Activated CD4-positive, alpha-beta memory T cell treated with anti-CD3 and anti-CD28 coated beads for 36 hours (primary cell): ENCODE measurements around the gene IRX1. TPM values are rescaled to one million over a fixed set of nuclear protein-coding genes. Genes with fewer than 3 reads are reported as not detected.

Source experiments
- CTCF ChIA-PET: fragments of 350-600 bp; sonication (Branson Sonifier 250); formaldehyde crosslinking; loops from one replicate; lab custom pipeline; 2021; ENCODE audit warnings: antibody characterized with exemption, inconsistent platforms; lab: Charles Lee
- POLR2A ChIA-PET: fragments of 350-600 bp; sonication (Branson Sonifier 250); formaldehyde crosslinking; loops from one replicate; lab custom pipeline; 2021; ENCODE audit warnings: antibody characterized with exemption; lab: Charles Lee
- DNase-seq: peaks from one replicate; pipeline ENCODE4 v3.0.0-alpha.2; 2020
- H3K27ac Mint-ChIP-seq: one replicate; pipeline ENCODE4 v1.8.0; 2021; ENCODE audit warnings: mixed read lengths
- H3K27me3 Mint-ChIP-seq: one replicate; pipeline ENCODE4 v1.8.0; 2021; ENCODE audit warnings: mixed read lengths
- H3K36me3 Mint-ChIP-seq: one replicate; pipeline ENCODE4 v1.8.0; 2021; ENCODE audit warnings: mixed read lengths
- H3K4me1 Mint-ChIP-seq: one replicate; pipeline ENCODE4 v1.8.0; 2021; ENCODE audit warnings: low read depth, mixed read lengths
- H3K4me3 Mint-ChIP-seq: one replicate; pipeline ENCODE4 v1.8.0; 2021; ENCODE audit warnings: mild to moderate bottlenecking, mixed read lengths
- H3K9me3 Mint-ChIP-seq: one replicate; pipeline ENCODE4 v1.8.0; 2021; ENCODE audit warnings: mixed read lengths
- intact Hi-C: fragments of 100-400 bp; cut with micrococcal nuclease; formaldehyde crosslinking; loops from one replicate; pipeline ENCODE4 v1.15.1; 2023
- total RNA-seq, 2 experiments: library from RNA; stranded (reverse); gene quantifications; one replicate each; pipeline ENCODE4 v1.2.3, GENCODE V29; 2021

The IRX1 gene
- total RNA-seq, 2 experiments from 2014 or later, result not detected

GRCh38 chr5:3604501-3604900 is 8.9 kb downstream of the IRX1 start:
- no peaks in the 10 kb centered on the region for H3K9me3 Mint-ChIP-seq

DNA sequence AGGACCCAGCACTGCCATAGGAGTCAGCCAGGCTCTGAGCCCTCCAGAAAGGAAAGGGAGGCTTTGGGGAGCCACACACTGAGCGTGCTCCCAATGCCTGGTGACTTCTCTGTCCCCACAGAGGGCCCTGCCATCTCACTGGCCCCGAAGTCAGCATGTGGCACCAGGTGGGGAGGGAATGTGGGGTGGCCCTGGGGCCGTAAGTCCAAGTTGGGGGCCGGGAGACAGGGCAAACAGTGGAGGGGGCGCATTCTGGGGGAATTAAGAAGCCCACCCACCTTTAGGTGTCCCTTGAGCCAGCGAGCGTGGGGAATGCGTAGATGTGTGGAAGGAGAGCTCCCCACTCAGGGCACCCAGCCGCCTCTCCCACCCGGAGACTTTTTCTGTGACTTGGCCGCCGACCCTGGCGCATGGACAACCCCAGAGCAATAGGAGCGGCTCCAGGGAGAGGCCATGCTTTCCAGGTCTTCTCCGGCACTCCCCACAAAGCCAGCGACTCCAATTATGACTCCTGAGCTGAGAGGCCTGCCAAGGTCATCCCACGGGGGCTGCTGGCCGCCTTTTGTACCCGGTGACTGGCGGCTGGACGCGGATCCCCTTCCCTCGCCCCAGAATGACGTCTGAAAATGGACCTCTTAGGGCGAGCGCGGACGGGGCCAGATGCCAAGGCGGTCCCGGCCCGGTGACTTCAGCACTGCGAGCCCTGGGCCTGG is 9.8 kb downstream of the IRX1 start:
- no peaks in the 10 kb centered on the region for H3K4me1 Mint-ChIP-seq
- DNase-seq, result no peak
- ChIA-PET CTCF (no interaction called here), POLR2A (no interaction called here)
- H3K9me3 Mint-ChIP-seq, result no peaks in the 10 kb centered on the region
- H3K4me3 Mint-ChIP-seq, result no peak overlapping the region
- H3K27me3 Mint-ChIP-seq, result peaks cover 51% of the 10 kb centered on the region
- intact Hi-C loops, result no loop called here
- no peaks in the 10 kb centered on the region for H3K36me3 Mint-ChIP-seq
- no peak overlapping the region for H3K27ac Mint-ChIP-seq

More at GRCh38 chr5:3604501-3604900, 8.9 kb downstream of the IRX1 start:
- Mint-ChIP-seq H3K27ac (no peak overlapping the region), H3K4me1 (no peaks in the 10 kb centered on the region), H3K36me3 (no peaks in the 10 kb centered on the region), H3K27me3 (peaks cover 51% of the 10 kb centered on the region), H3K4me3 (no peak overlapping the region)
- intact Hi-C loops, result no loop called here
- no peak for DNase-seq
- ChIA-PET CTCF (no interaction called here), POLR2A (no interaction called here)

GRCh38 chr5:3606121-3606831 is 10.6 kb downstream of the IRX1 start:
- Mint-ChIP-seq H3K27me3 (peaks cover 48% of the 10 kb centered on the region), H3K4me1 (no peaks in the 10 kb centered on the region), H3K4me3 (no peak overlapping the region), H3K36me3 (no peaks in the 10 kb centered on the region), H3K9me3 (no peaks in the 10 kb centered on the region), H3K27ac (no peak overlapping the region)
- intact Hi-C loops, result no loop called here
- POLR2A ChIA-PET, result no interaction called here
- CTCF ChIA-PET, result no interaction called here
- DNase-seq, result no peak

- Mint-ChIP-seq H3K36me3 (no peaks in the 10 kb centered on the region), H3K27ac (no peak overlapping the region), H3K27me3 (peaks cover 37% of the 10 kb centered on the region), H3K4me1 (no peaks in the 10 kb centered on the region), H3K4me3 (no peak overlapping the region), H3K9me3 (no peaks in the 10 kb centered on the region)
- intact Hi-C loops, result no loop called here
- no peak for DNase-seq
- CTCF ChIA-PET, result no interaction called here
- POLR2A ChIA-PET, result no interaction called here
These were observed 12.0 kb downstream of the IRX1 start for GRCh38 chr5:3607541-3608181.

DNA sequence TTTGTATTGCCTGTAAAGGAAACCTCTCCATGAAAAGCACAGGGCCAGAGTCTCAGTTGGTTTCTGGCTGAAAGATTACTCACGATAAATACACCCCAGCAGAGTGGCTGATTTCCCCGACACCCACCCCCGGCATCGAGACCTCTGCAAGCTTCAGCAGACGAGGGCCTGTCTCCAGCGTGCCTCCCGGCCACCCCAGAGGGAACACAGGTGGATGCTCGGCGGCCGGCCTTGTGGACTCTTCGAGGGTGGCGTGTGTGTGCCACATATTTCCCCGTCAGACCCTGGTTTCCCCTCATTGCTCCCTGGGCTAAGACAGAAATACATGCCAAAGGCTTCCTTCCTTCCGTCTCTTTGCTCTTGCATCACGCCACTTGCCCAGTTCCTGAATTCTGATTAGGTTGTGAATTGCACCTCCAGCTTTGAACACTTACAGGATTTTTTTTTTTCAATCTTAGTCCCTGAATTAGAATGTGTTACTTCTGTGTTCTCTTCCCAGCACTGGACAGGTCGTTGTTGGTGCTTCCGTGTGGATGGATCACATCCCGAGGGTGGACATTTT is 13.6 kb downstream of the IRX1 start:
- H3K9me3 Mint-ChIP-seq, result no peaks in the 10 kb centered on the region
- DNase-seq, result no peak
- H3K4me3 Mint-ChIP-seq, result no peak overlapping the region
- POLR2A ChIA-PET, result no interaction called here
- CTCF ChIA-PET, result no interaction called here
- no peaks in the 10 kb centered on the region for H3K4me1 Mint-ChIP-seq
- intact Hi-C loops, result no loop called here
- peaks cover 23% of the 10 kb centered on the region for H3K27me3 Mint-ChIP-seq
- no peak overlapping the region for H3K27ac Mint-ChIP-seq
- H3K36me3 Mint-ChIP-seq, result no peaks in the 10 kb centered on the region

DNA sequence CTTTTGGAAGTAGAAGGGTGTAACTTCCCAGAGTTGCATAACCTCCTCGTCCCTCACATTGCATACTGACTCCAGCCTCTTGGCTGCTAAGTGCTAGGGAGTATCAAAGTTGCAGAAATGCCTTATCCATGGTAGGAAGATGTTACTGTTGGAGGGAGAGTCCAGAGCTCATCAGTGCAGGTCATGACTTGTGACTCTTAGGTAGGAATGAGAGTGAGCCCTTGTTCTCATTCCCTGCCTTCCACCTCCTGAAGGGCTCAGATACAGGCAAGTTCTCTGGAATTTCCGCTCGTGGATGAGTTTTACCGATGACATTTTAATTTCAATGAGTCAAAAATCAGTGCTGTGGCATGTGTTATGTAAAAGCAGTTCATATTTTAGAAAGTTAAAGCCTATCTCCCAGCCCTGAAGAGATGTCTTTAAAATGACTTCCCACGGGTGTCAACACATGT is 17.0 kb downstream of the IRX1 start:
- intact Hi-C loops, result no loop called here
- peaks cover 8% of the 10 kb centered on the region for H3K27me3 Mint-ChIP-seq
- H3K4me1 Mint-ChIP-seq, result no peaks in the 10 kb centered on the region
- POLR2A ChIA-PET, result no interaction called here
- no peak overlapping the region for H3K4me3 Mint-ChIP-seq
- no peak overlapping the region for H3K27ac Mint-ChIP-seq
- DNase-seq, result no peak
- H3K36me3 Mint-ChIP-seq, result no peaks in the 10 kb centered on the region
- CTCF ChIA-PET, result no interaction called here
- peaks cover 3% of the 10 kb centered on the region for H3K9me3 Mint-ChIP-seq

- Mint-ChIP-seq H3K4me3 (no peak overlapping the region), H3K9me3 (peaks cover 3% of the 10 kb centered on the region), H3K27ac (no peak overlapping the region), H3K36me3 (no peaks in the 10 kb centered on the region), H3K27me3 (no peaks in the 10 kb centered on the region), H3K4me1 (no peaks in the 10 kb centered on the region)
- intact Hi-C loops, result no loop called here
- POLR2A ChIA-PET, result no interaction called here
- no peak for DNase-seq
- CTCF ChIA-PET, result no interaction called here
These were observed 18.1 kb downstream of the IRX1 start for GRCh38 chr5:3613726-3614125.

- no peaks in the 10 kb centered on the region for H3K4me1 Mint-ChIP-seq
- POLR2A ChIA-PET, result no interaction called here
- DNase-seq, result no peak
- H3K36me3 Mint-ChIP-seq, result no peaks in the 10 kb centered on the region
- H3K27me3 Mint-ChIP-seq, result no peaks in the 10 kb centered on the region
- no peak overlapping the region for H3K4me3 Mint-ChIP-seq
- intact Hi-C loops, result no loop called here
- H3K27ac Mint-ChIP-seq, result no peak overlapping the region
- H3K9me3 Mint-ChIP-seq, result peaks cover 3% of the 10 kb centered on the region
- CTCF ChIA-PET, result no interaction called here
These were observed 19.6 kb downstream of the IRX1 start for GRCh38 chr5:3615217-3615616.

DNA sequence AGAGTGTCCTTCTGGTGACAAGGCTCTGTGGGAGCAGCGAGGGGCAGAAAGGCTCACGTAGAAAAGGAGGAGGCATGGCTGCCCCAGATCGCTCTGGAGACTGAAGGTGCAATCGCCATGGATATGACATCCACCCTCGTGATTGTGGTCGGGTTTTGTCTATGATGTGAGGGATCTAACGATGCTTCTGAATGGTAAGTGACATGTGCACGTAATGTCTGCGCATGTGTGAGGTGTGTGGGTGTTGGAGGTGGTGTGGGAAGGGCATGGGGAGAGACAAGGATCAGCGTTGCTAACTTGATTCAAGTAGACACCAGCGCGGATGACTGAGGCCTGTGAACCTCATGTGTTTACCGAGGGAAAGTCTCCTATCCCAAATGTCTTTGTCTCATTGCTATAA is 20.2 kb downstream of the IRX1 start:
- no peak overlapping the region for H3K27ac Mint-ChIP-seq
- POLR2A ChIA-PET, result no interaction called here
- no peaks in the 10 kb centered on the region for H3K36me3 Mint-ChIP-seq
- CTCF ChIA-PET, result no interaction called here
- DNase-seq, result no peak
- H3K4me3 Mint-ChIP-seq, result no peak overlapping the region
- intact Hi-C loops, result no loop called here
- peaks cover 6% of the 10 kb centered on the region for H3K9me3 Mint-ChIP-seq
- no peaks in the 10 kb centered on the region for H3K4me1 Mint-ChIP-seq
- no peaks in the 10 kb centered on the region for H3K27me3 Mint-ChIP-seq

- Mint-ChIP-seq H3K27ac (no peak overlapping the region), H3K27me3 (no peaks in the 10 kb centered on the region), H3K9me3 (peaks cover 8% of the 10 kb centered on the region), H3K36me3 (no peaks in the 10 kb centered on the region), H3K4me1 (no peaks in the 10 kb centered on the region), H3K4me3 (no peak overlapping the region)
- intact Hi-C loops, result no loop called here
- ChIA-PET POLR2A (no interaction called here), CTCF (no interaction called here)
- no peak for DNase-seq
These were observed 23.9 kb downstream of the IRX1 start for GRCh38 chr5:3619579-3619978.

DNA sequence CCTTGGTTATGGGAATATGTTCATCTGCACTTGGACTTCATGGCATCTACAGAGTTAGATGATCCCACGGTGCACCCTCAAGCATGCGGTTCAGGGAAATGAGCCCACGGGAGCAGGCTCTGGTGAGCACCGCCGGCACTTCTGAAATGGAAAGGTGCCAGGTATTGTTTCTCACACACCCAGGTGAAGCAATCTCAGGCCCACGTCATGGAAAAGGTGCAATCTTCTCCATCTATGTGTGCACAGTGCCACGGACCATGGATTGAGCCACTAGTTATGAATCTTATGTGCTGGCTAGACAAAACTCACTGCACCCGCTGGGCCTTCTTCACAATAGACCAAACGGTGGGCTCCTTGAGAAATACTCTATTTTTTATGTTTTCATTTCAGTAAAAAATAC is 27.3 kb downstream of the IRX1 start:
- H3K4me3 Mint-ChIP-seq, result no peak overlapping the region
- intact Hi-C loops, result no loop called here
- no peaks in the 10 kb centered on the region for H3K4me1 Mint-ChIP-seq
- no peak overlapping the region for H3K27ac Mint-ChIP-seq
- no peaks in the 10 kb centered on the region for H3K27me3 Mint-ChIP-seq
- peaks cover 10% of the 10 kb centered on the region for H3K9me3 Mint-ChIP-seq
- POLR2A ChIA-PET, result no interaction called here
- CTCF ChIA-PET, result no interaction called here
- H3K36me3 Mint-ChIP-seq, result no peaks in the 10 kb centered on the region
- no peak for DNase-seq

DNA sequence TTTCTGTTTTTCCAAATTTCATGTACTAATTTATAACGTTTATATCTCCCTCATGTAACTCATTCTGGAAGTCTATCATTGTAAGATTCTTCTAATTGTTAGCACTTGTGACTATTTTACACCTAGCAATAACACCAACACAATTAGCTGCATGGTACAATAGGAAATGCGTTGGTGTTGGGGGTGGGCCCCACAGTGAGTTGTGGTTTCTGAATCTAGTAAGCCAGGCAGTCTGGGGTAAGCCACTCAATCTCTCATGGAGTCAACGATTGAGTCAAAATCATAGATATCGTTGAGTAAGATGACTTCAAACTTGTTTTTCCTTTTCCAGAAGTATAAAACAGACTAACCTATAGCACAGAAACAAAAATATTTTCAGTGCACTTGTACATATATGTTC is 30.0 kb downstream of the IRX1 start:
- Mint-ChIP-seq H3K27ac (no peak overlapping the region), H3K4me3 (no peak overlapping the region), H3K9me3 (peaks cover 8% of the 10 kb centered on the region), H3K36me3 (no peaks in the 10 kb centered on the region), H3K27me3 (no peaks in the 10 kb centered on the region), H3K4me1 (no peaks in the 10 kb centered on the region)
- CTCF ChIA-PET, result interaction anchor here (0.6 kb wide), 1 partner anchor 840 kb away, joined by 3 read pairs; no protein-coding TSS in a partner anchor
- DNase-seq, result no peak
- intact Hi-C loops, result no loop called here
- POLR2A ChIA-PET, result no interaction called here
